Keratinocyte (primary cell): Measurements from ENCODE around the gene GALNT3.

Source experiments
- EZH2 ChIP-seq: IDR thresholded peaks from one replicate; pipeline ENCODE4 v1.6.1; 2012; ENCODE audit warnings: inconsistent platforms, mild to moderate bottlenecking, low read length, moderate library complexity
- TF ChIP-seq, protein P1 (sequence below), 3 experiments: IDR thresholded peaks in 1 of 3; conservative IDR thresholded peaks in 1 of 3; optimal IDR thresholded peaks in 1 of 3; 2 replicates in 2 of 3; 3 replicates in 1 of 3; pipeline versions ENCODE3 to v1.5.1; 2011; ENCODE audit warnings: low read length in 3 of 3, mild to moderate bottlenecking in 3 of 3, moderate library complexity in 2 of 3, control low read depth in 1 of 3, inconsistent platforms in 1 of 3; ENCODE audit not compliant: insufficient read depth in 2 of 3; ENCODE audit errors: extremely low read depth in 1 of 3

DNA sequence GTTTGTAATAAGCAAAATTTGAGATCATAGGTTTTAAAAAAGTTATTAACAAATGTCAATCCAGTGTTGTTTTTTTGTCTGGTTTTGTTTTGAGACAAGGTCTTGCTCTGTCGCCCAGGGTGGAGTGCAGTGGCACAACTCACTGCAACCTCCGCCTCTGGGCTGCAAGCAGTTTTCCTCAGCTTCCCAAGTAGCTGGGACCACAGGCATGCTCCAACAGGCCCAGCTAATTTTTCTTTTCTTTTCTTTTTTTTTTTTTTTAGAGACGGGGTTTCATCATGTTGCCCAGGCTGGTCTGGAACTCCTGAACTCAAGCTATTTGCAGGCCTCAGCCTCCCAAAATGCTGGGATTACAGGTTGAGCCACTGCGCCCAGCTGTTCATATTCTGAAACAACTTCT, 31.3 kb downstream of the GALNT3 start:
- TF ChIP-seq, protein P1, sequence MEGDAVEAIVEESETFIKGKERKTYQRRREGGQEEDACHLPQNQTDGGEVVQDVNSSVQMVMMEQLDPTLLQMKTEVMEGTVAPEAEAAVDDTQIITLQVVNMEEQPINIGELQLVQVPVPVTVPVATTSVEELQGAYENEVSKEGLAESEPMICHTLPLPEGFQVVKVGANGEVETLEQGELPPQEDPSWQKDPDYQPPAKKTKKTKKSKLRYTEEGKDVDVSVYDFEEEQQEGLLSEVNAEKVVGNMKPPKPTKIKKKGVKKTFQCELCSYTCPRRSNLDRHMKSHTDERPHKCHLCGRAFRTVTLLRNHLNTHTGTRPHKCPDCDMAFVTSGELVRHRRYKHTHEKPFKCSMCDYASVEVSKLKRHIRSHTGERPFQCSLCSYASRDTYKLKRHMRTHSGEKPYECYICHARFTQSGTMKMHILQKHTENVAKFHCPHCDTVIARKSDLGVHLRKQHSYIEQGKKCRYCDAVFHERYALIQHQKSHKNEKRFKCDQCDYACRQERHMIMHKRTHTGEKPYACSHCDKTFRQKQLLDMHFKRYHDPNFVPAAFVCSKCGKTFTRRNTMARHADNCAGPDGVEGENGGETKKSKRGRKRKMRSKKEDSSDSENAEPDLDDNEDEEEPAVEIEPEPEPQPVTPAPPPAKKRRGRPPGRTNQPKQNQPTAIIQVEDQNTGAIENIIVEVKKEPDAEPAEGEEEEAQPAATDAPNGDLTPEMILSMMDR (optimal IDR thresholded peaks at IDR 0.05 in 1 of 3, IDR thresholded peaks at IDR 0.05 in 1 of 3, conservative IDR thresholded peaks at IDR 0.05 in 1 of 3; ENCODE audit: extremely low read depth in 1 of 3, insufficient read depth in 2 of 3, low read length in 3 of 3): no peak
- TF ChIP-seq EZH2: no peak
